Bone marrow (tissue), 2 donors: Measurements from ENCODE around the gene ZNF296.

Experiments used
- DNase-seq, 2 donors: peaks; one replicate each; lab custom pipeline; 2025; lab: John Stamatoyannopoulos, UW

ZNF296 gene

DNA sequence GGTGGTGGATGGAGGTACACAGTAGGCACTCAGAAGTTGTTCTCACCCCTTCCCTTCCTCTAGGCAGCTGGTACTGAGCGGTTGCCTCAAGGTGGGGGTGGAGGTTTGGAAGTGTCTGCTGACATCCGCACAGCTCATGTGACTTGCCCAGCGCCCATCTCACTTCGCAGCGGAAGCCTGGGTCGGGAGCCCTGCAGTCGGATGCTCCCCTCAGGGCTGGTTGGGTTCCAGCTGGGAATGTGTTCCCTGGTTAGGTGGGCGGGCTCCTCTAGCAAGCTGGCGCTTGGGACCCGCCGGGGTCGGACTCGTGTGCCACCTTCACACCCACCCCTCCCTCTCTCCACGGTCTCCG, 26.9 kb upstream of the ZNF296 start:
- DNase-seq, result no peak

DNA sequence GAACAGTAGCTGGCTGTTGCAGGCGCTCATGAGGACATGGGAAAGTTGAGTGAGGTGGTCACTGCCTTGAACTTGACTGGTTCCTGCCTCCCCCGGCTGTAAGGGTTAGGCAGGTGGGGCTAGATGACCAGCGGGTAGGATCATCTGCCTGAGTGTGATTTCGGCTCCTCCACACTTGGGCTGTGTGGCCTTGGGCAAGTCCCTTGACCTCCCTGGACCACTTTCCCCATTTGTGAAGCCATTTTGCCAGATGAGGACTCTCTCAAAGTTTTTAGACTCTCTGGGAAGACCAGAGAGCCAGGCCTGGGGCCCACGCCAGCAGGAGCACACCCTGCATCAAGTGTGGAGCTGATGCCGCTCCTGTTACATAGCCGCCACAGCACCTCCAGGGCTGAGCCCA, 26.2 kb upstream of the ZNF296 start:
- DNase-seq, result no peak

DNA sequence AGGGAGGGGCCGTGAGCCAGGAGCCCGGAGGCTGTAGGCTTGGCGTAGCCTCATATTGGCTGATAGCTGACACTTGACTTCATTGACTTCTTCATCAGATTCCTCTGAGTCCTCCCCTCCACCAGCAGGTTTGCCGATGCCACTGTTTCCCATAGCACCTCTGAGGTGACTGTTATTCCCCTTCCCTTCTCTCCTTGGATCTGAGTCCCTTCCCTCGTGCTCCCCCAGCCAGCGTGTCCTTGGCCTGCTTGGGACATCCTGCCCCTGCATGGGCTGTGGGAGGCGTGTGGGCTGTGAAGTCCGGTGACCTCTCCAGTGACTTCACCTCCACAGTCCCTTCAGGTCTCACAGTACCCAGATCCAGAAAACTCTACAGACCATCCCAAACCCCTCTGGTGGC, 25.5 kb upstream of the ZNF296 start:
- no peak for DNase-seq

DNA sequence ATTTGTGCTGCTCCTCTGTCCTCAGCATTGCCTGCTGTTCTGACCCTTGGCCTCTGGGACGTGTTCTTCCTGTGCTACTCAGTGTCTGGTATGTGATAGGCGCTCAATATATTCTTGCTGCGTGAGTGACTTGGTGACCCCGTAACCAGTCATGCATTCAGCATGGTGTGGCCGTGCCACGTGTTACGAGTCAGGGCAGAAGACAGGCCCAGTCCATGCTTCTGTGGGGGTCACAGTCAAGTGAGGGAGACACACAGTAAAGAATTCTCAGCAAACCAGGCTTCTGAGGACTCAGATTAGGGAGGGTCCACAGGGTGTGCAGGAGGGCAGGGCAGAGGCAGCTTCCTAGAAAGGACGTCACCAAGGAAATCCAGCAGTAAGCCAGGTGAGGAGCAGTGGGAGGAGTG, 24.6 kb upstream of the ZNF296 start:
- no peak for DNase-seq

DNA sequence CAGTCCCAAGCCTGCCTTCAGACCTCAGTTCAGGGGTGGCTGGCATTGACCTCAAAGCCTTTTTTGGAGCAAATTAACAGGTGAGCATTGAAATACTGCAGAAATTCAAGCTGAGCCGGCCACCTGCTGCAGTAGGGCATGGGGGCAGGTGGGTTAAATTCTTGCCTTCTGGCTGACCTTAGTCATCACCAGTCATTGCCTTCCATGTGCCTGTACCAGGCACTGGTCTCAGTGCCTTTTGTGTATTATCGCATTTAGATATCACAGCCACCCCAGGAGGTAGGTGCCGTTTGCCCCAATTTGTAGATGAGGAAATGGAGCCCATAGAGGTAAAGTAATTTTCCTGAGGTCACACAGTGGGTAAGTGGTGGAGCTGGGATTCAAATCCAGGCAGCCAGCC, 23.9 kb upstream of the ZNF296 start:
- no peak for DNase-seq

DNA sequence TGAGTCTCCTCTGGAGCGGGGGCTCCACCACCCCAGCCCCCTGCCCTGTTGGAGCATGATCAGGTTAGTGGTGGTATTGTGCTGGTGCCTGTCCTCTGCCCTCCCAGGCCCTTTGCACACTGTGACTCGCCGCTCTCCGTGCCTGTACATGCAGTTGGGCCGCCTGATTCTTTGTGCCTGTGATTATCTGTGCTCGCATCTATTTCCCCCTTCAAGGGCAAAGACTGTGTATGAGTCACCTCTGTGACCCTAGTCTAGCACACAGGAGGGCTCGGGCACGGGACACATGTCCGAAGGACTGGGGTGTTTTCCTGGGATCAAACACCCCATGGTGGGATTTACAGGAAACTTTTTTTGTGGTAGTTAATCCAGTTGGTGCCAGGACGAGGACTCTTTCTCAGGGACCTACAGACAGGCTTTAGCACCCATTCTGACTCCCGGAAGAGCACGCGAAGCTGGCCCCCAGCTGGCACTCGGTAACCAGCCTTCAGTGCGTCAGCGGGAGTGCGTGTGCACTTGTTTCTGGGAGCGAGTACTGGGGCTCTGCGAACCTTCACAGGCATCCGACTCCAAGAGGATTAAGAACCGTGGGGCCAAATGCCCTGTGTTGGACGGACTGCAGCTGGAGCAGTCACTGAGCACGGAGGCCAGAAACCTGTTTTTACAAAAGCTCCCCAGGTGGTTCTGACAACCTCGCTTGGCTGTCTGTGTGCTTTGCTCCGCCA, 23.4 kb upstream of the ZNF296 start:
- DNase-seq, result no peak

DNA sequence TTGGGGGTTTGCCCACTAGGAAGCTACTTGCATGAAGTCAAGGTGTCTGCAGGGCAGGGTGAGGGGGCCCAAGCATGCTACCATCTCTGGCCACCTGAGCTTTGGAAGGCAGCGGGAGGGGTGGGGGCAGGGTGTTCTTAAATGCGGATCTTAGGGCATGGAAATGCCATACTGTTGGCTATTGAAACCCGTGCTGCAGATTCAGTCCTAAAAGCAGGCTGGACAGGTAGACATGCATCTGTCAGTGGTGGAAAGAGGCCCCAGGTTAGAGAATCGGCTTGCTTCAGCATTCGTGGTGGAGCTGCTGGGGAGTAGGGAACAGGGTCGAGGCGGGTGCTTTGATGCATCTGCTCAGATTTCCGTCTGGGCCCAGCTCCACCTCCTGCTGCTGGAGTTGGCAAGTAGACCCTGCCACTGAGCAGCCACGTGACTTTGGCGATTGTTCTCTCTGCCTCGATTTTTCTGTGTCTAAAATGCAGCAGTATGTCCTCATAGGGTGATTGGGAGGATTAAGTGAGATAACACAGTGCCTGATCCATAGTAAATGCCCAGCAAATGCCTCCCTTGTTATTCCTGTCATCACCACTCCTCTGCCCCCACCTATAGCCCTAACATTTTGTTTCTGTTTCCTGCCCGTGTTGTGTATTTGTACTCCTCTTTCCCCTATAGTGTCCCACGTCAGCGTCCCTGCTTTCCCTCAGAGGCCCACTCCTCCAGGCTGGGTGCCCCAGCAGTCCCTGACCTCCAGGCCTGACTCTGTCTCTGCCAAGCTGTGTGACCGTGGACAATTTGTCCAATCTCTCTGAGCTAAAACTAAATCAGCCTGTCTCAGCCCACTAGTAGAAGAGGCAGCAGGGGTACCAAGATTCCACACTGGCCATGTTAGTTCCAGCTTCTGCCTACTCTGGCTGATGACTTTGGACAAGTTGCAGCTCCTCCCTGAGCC, 22.5 kb upstream of the ZNF296 start:
- DNase-seq, result no peak

DNA sequence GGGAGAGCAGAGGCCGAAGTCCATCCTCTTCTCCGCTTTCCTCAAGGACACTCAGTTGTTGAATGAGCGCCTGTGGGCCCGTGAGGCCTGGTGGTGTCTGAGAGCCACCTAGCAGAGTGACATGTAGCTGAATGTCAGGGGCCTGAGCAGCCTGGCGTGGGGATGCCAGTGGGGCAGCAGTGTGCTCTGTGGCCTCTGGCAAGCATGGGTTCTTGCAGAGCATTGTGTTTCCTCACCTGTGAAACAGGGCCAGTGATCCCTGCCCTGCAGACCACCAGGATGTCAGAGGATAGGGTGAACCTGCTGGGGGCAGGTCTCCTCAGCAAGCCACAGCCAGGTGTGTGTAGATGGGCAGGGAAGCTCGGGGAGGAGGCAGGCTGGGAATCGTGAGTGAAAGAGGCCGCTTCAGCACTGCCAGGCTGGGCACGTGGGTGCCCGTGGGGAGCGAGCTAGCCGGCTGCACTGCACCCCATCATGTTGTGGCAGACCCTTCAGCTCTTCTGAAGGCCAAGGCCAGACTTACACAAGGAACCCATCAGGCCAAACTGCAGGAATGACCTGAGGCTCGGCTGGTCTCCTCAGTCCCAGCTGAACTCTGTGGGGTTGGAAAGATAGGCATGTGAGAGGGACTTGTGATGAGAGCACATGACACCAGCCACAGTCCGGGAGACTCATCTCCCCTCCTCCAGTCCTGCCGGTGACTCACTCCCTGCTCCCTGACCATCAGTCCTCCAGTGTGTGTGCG, 21.7 kb upstream of the ZNF296 start:
- no peak for DNase-seq

DNA sequence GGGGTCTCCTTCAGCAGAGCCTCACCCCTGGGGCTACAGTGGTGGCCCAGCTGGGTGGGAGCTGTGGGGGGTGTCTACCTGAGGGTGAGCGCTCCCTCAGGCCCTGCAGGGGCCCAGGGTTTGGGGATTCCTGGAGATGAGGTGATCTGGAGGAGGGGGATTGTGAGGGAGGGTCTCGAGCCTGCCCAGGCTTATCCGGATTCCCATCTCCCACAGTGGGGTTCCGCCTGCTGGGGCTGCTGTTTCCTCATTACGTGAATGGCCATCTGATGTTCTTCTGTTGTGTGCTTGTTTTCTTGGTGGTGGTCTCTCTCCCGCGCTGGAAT, 21.1 kb upstream of the ZNF296 start:
- DNase-seq, result no peak

DNA sequence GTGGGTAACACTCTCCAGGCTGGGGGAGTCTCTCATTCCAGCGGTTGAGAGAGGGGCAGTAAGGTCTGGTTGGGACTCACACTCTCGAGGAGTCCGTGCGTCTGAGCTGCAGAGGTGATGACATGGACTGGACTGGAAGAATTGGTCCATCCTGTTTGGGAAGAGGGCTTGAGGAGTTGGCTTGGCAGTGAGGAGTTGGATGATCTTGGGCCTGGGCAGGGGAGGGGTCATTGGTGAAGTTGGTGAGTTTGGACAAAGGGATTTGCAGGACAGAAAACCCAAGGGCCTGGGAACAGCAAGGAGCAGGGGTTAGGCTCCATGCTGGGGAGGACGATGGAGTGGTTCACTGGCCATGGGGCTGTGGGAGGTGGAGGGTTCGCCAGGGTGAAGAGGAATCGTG, 20.4 kb upstream of the ZNF296 start:
- no peak for DNase-seq

DNA sequence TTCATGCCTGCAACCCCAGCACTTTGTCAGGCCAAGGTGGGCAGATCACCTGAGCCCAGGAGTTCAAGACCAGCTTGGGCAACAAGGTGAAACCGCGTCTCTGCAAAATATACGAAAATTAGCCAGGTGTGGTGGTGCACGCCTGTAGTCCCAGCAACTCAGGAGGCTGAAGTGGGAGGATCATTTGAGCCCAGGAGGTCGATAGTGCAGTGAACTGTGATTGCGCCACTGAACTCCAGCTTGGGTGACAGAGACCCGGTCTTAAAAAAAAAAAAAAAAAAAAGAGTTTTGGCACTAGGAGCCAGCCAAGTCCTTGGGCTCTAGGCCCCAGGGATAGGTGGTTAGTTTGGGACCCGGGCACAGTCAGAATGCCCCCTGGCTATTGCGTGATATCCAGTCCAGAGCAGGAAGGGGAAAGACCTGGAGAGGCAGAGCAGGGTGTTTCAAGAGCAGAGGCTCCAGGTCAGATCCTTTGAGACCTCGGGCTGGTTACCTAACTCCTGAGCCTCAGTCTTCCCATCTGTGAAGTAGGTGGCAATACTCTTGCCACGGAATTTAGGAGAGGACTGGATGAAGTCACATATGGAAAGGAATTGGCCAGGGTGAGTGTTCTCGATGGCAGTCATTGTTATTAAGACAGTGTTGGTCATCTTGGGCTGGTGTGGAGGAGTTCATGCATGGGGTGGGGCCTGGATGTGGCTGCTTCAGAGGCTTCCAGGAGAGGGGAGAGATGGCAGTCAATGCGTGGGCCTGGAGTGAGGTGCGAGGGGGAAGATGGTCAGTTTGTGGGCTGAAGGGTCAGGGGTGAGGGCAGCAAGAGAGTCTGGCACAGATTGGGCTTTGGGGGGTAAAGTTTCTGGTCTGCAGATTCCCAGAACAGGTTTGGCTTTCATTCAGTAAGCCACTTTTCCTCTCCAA, 19.5 kb upstream of the ZNF296 start:
- no peak for DNase-seq

DNA sequence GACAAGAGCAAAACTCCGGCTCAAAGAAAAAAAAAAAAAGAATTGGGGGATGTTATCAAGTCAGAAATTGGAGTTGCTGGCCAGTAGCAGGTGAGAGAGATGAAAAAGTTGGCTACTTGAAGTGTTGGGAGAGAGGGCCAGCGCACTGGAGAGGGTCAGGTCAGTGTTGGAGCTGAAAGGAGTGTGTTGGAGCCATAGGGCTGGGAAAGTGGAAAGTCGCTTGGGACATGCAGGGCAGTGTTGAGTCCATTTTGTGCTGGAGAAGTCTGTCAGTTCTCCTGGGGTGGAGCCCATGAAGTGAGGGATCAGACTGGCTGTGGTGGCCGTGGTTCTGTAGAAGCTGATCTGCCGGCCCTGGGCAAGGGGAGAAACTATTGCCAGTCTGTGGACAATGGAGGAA, 18.4 kb upstream of the ZNF296 start:
- DNase-seq, result no peak

DNA sequence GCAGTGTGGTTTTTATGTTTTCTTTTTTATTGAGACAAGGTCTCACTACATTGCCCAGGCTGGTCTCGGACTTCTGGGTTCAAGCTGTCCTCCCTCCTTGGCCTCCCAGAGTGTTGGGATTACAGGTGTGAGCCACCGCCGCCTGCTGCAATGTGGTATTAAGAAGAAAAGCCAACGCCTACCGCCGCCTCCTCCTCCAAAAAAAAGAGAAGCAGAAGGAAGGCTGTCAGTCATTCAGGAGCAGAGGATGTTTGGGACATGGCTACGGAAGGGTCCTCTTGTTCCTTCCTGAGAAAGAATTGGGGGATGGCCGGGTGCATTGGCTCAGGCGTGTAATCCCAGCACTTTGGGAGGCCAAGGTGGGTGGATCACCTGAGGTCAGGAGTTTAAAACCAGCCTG, 17.9 kb upstream of the ZNF296 start:
- no peak for DNase-seq

DNA sequence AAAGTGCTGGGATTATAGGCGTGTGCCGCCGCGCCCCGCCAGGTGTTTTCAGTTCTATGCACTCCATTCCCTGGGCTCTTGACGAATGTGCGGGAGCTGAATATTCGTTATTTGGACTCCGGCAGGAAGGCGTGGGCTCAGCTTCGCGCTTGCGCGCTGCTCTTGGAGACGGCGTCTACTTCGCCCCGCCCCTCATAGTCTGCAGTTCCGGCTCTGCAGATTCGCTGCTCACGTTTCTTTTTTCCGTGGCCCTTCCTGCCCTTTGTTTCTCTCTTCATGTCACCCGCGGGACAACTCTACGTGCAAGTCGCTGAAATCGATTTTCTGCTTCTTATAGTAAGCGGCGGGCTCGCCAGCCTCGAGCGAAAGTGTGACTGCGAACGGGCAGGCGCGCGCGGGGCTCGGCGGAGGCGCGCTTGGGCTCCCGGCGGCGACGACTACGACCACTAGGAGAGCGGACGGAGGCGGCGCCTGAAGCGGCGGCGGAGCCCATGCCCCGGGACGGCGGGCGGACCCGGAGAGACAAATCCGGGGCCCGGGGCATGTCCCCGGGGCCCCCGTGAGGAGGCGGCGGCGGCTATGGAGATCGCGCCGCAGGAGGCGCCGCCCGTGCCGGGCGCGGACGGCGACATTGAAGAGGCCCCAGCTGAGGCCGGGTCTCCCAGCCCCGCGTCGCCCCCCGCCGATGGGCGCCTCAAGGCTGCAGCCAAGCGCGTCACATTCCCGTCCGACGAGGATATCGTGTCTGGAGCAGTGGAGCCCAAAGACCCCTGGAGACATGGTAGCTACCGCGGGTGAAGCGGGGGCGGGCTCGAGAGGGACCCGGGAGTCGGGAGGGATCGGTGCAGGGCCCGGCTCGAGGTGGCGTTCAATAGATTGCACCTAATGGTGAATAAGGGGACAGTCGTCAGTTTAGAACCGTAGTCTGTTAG, 16.7 kb upstream of the ZNF296 start, which contains the start of gene PPP1R37:
Gene PPP1R37 (plus strand): TSS at position 433 of the 932 bp plus-strand sequence. CDS start 147 bp downstream, at position 580.
- peak; percentile 83 for DNase-seq

DNA sequence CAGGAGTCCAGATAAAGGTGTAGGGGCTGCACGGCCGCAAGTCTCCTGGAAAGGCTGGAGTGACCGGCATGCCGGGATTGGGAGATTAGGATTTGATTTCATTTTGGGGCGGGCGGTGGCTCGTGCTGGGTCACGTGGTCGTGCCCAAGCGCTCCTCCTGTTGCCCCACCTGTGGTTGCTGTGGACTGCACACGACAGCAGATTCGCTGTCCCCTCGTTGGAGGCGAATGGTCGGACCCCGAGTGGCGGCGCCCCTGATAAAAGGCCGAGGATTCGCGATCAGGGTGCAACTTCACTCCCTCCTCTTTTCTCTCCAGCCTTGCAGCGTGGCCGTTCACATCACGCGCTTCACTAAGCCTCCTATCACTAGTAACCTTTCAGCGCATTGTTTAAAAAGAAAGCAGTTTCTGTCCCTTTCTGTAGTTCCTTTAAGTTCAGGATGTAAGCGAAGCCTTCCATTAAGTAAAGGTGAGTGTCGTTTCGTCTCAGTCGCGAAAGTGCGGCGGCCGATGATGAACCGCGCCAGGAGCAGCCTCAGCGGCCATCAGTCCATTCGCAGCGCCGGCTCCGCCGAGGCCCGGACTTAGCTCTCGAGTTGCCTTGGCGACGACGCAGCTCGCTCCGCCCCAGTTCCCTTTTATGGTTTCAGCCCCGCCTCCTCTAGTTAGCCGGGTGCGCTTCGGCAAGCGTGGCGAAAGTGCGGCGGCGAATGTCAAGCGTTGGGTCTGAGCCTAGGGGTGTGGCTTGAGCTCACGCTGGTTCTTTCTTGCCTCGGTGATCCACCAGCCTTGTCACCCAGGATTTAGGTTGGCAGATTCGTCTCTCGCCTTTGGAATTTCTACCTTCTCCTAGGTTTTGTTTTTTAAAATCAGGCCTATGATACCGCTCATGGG, 15.0 kb upstream of the ZNF296 start:
- DNase-seq, result peak; percentile 29 to 92

DNA sequence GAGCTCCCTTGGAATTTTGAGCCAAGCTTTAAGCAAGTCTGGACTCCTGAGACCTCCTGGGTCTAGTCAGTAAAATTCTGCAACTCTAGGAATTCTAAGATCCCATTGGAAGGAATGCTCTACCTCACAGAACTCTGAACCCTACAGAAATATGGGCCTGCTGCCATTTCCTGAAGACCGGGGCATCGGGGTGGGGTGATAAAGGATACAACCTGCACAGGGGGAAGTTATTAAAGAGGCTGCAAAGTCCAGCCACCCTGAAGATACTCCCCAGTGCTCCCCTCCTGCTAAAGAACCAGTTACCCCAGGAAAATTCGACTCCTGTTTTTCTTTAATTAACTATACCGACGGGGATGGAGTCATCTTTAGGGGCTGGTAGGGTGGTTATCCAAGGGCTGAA, 14.3 kb upstream of the ZNF296 start:
- no peak for DNase-seq

DNA sequence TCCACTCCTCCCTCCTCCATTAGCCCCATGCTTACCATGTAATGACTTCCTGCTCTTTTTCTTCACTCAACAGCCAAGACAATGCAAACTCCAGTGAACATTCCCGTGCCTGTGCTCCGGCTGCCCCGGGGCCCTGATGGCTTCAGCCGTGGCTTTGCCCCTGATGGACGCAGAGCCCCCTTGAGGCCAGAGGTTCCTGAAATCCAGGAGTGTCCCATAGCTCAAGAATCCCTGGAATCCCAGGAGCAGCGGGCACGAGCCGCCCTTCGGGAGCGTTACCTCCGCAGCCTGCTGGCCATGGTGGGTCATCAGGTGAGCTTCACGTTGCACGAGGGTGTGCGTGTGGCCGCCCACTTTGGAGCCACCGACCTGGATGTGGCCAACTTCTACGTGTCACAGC, 13.8 kb upstream of the ZNF296 start:
- no peak for DNase-seq

DNA sequence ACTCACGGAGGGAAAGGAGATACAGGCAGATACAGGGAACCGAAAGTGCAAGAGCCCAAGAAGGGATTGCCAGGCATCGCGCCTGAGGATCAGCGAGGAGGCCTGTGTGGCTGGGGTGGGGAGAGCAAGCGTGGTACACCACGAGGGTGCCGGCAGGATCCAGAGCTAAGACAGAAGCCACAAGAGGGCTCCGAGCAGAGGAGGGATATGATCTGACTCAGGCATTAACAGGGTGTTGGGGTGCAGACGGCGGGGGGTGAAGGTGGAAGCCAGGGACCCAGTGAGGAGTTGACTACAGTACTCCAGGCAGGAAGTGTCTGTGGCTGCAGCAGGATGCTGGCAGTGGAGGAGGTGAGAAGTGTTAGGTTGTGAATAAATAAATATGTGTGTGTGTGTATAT, 11.3 kb upstream of the ZNF296 start:
- DNase-seq, result peak in 1 of 2 donors; percentile 100

DNA sequence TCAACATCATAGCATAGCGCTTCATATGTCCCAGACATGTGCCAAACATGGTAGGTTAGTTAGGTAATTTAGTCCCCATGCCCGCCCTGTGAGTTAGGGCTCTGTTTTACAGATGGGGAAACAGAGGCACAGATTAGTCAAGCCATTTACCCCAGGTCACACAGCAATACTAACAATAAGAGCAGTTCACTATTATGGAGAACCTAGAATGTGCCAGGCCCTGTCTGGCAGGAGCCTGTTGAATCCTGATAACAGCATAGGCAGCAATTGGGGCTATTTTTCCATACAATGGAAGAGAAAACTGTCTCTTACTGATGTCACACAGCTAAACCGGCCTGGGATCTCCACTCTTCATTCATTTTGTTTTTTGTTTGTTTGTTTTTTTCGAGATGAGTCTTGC, 10.2 kb upstream of the ZNF296 start:
- no peak for DNase-seq

DNA sequence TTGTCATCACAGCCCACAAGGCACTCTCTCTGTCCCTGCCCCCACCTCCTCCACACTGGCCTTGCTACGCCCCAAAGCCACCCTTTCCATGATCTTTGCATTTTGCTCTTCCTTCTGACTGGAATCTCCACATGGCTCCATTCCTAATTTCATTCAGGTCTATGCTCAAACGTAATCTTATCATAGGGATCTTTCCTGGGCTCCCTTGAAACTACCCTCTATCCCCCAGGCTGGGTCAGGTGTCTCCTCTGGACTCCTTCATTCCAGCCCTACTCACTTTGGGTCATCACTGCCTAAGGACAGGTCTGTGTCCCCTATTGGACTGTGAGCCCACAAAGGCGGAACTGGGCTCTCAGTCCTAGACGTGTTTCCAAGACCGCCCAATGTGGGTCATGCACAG, 5.9 kb upstream of the ZNF296 start:
- DNase-seq, result no peak
